Mesendoderm (in vitro differentiated cells): Measurements from ENCODE around the gene LDLRAD4.
"Not testable (repeated sequence)": the region's sequence is repeated elsewhere in the genome, so short reads cannot be mapped to it uniquely, and the experiment has no call there.

ENCODE experiments used
- DNase-seq: peaks from one replicate; pipeline ENCODE4 v3.0.0; 2013
- H2AK5ac ChIP-seq: 2 replicates; pipeline ENCODE4 v1.6.1; 2013; ENCODE audit warnings: low read length, inconsistent platforms
- H2BK120ac ChIP-seq: 2 replicates; pipeline ENCODE4 v1.6.1; 2013; ENCODE audit warnings: low read depth, mild to moderate bottlenecking, low read length, moderate library complexity, mixed read lengths
- H2BK15ac ChIP-seq: replicated peaks from 2 replicates; pipeline ENCODE4 v1.6.1; 2013; ENCODE audit warnings: low read depth, mild to moderate bottlenecking, moderate library complexity
- H2BK5ac ChIP-seq: 2 replicates; pipeline ENCODE4 v1.6.1; 2013; ENCODE audit warnings: low read length, inconsistent platforms
- H3K18ac ChIP-seq: 2 replicates; pipeline ENCODE4 v1.6.1; 2013; ENCODE audit warnings: mild to moderate bottlenecking, low read length, mixed read lengths
- H3K23ac ChIP-seq: one replicate; pipeline ENCODE4 v1.6.1; 2013; ENCODE audit warnings: low read length
- H3K27ac ChIP-seq: 2 replicates; pipeline ENCODE4 v1.5.1; 2013; ENCODE audit warnings: low read depth, mild to moderate bottlenecking, inconsistent platforms, low read length, moderate library complexity
- H3K27me3 ChIP-seq: 2 replicates; pipeline ENCODE4 v1.6.1; 2013; ENCODE audit warnings: low read length, control low read depth, mild to moderate bottlenecking, inconsistent platforms; ENCODE audit not compliant: insufficient read depth, poor library complexity
- H3K36me3 ChIP-seq: 2 replicates; pipeline ENCODE4 v1.6.1; 2013; ENCODE audit warnings: low read length, inconsistent platforms; ENCODE audit not compliant: control insufficient read depth, insufficient read depth
- H3K4ac ChIP-seq: one replicate; pipeline ENCODE4 v1.6.1; 2013; ENCODE audit warnings: low read depth, mild to moderate bottlenecking, low read length, moderate library complexity
- H3K4me1 ChIP-seq: 2 replicates; pipeline ENCODE4 v1.6.1; 2013; ENCODE audit warnings: low read depth, low read length, inconsistent platforms; ENCODE audit not compliant: control insufficient read depth
- H3K4me2 ChIP-seq: 2 replicates; pipeline ENCODE4 v1.6.1; 2013; ENCODE audit warnings: low read length
- H3K4me3 ChIP-seq: 2 replicates; pipeline ENCODE4 v1.5.1; 2013; ENCODE audit warnings: mild to moderate bottlenecking, low read length
- H3K56ac ChIP-seq: one replicate; pipeline ENCODE4 v1.6.1; 2013; ENCODE audit warnings: low read length
- H3K79me1 ChIP-seq: 2 replicates; pipeline ENCODE4 v1.6.1; 2013; ENCODE audit warnings: low read length, inconsistent platforms
- H3K79me2 ChIP-seq: 2 replicates; pipeline ENCODE4 v1.6.1; 2013; ENCODE audit warnings: mild to moderate bottlenecking, low read length; ENCODE audit not compliant: control insufficient read depth, insufficient read depth
- H3K9ac ChIP-seq: 2 replicates; pipeline ENCODE4 v1.6.1; 2013; ENCODE audit warnings: low read length, inconsistent platforms
- H4K5ac ChIP-seq: one replicate; pipeline ENCODE4 v1.6.1; 2013; ENCODE audit warnings: low read length
- H4K8ac ChIP-seq: one replicate; pipeline ENCODE4 v1.6.1; 2013; ENCODE audit warnings: low read depth, mild to moderate bottlenecking, control low read depth, low read length, moderate library complexity
- WGBS: extraction: QIAGEN DNeasy Blood & Tissue Kit; methylation state at CpG from one replicate; pipeline ENCODE4 v1.1.7; 2013; ENCODE audit warnings: low lambda C conversion rate, missing lambda C conversion rate; ENCODE audit not compliant: insufficient coverage; ENCODE audit errors: extremely low coverage; 5-methylcytosine and 5-hydroxymethylcytosine counted together

LDLRAD4 gene

GRCh38 chr18:13339653-13340052 lies 121.1 kb downstream of the LDLRAD4 start:
- WGBS: no CpG with 5 or more reads among the region's 1 CpG
- no peak overlapping the region for H2BK5ac ChIP-seq
- no peaks in the 10 kb centered on the region for H3K36me3 ChIP-seq
- H3K23ac ChIP-seq: no peak overlapping the region
- H3K79me2 ChIP-seq: no peaks in the 10 kb centered on the region
- no peak overlapping the region for H4K5ac ChIP-seq
- H3K56ac ChIP-seq: no peak overlapping the region
- H3K4me1 ChIP-seq: no peaks in the 10 kb centered on the region
- DNase-seq: no peak
- H3K4ac ChIP-seq: no peak overlapping the region
- H3K4me2 ChIP-seq: no peak overlapping the region
- no peaks in the 10 kb centered on the region for H3K79me1 ChIP-seq
- no peak overlapping the region for H3K27ac ChIP-seq
- no peak overlapping the region for H3K9ac ChIP-seq
- no peak overlapping the region for H3K18ac ChIP-seq
- no peak overlapping the region for H2BK120ac ChIP-seq
- no peak overlapping the region for H2AK5ac ChIP-seq
- H4K8ac ChIP-seq: no peak overlapping the region
- H3K27me3 ChIP-seq: no peaks in the 10 kb centered on the region
- H2BK15ac ChIP-seq: no peak overlapping the region
- no peak overlapping the region for H3K4me3 ChIP-seq

DNA sequence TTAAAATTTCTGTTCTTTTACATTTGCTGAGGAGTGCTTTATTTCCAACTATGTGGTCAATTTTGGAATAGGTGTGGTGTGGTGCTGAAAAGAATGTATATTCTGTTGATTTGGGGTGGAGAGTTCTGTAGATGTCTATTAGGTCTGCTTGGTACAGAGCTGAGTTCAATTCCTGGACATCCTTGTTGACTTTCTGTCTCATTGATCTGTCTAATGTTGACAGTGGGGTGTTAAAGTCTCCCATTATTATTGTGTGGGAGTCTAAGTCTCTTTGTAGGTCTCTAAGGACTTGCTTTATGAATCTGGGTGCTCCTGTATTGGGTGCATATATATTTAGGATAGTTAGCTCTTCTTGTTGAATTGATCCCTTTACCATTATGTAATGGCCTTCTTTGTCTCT lies 127.9 kb downstream of the LDLRAD4 start:
- not testable (repeated sequence) for H3K4me1 ChIP-seq, DNase-seq, H3K79me2 ChIP-seq, H3K23ac ChIP-seq, H3K27ac ChIP-seq, H3K4ac ChIP-seq, H3K18ac ChIP-seq, H3K27me3 ChIP-seq, H2BK5ac ChIP-seq, H3K79me1 ChIP-seq, H2BK15ac ChIP-seq, H3K4me2 ChIP-seq, H2BK120ac ChIP-seq, H3K56ac ChIP-seq, H3K9ac ChIP-seq, H3K4me3 ChIP-seq, H4K5ac ChIP-seq, H3K36me3 ChIP-seq, H4K8ac ChIP-seq, H2AK5ac ChIP-seq

DNA sequence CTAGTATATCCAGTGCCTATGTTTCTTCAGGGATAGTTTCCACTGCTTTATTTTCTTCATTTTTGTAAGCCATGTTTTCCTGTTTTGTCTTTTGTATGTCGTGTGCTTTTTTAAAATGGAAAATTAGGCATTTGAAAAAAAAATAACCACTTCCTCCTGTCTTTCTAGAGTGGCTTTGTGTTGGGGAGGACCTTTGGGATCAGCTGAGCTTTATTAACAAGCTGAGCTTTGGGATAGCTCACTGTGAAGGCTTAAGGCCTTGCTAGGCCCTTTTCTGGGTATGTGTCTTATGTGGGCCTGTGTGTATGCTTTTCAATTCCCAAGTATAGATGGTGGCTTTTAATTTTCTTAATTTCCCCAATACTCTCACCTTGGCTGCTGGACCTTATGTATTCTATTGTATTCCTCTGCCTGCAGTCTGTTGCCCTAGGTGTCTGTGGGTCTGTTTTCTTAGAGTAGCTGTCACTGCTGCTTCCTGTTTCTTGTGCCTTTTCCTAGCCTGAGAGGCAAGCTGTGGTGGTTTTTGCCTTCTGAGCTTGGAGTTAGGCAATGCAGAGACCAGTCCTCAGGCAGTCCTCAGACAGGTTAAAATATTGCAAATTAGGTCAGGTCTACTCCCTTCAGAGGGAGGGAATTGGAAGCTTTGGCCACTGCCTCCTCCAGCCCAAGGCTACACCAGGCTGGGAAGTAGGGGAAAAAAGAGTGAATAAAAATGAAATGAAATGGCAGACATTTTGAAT lies 134.7 kb downstream of the LDLRAD4 start:
- H3K27me3 ChIP-seq: no peaks in the 10 kb centered on the region
- no peak overlapping the region for H2BK120ac ChIP-seq
- H3K36me3 ChIP-seq: no peaks in the 10 kb centered on the region
- H3K4ac ChIP-seq: no peak overlapping the region
- H3K18ac ChIP-seq: no peak overlapping the region
- no peak overlapping the region for H4K5ac ChIP-seq
- H3K4me2 ChIP-seq: no peak overlapping the region
- no peaks in the 10 kb centered on the region for H3K79me1 ChIP-seq
- no peak overlapping the region for H4K8ac ChIP-seq
- WGBS: no CpG with 5 or more reads among the region's 1 CpG
- no peak overlapping the region for H2BK15ac ChIP-seq
- no peak overlapping the region for H3K27ac ChIP-seq
- DNase-seq: peak; percentile 50
- H3K23ac ChIP-seq: no peak overlapping the region
- H2BK5ac ChIP-seq: no peak overlapping the region
- H3K9ac ChIP-seq: no peak overlapping the region
- no peaks in the 10 kb centered on the region for H3K79me2 ChIP-seq
- no peak overlapping the region for H3K4me3 ChIP-seq
- no peaks in the 10 kb centered on the region for H3K4me1 ChIP-seq
- no peak overlapping the region for H3K56ac ChIP-seq
- H2AK5ac ChIP-seq: no peak overlapping the region

GRCh38 chr18:13354402-13354801 lies 135.8 kb downstream of the LDLRAD4 start:
- Histone ChIP-seq H3K27ac (no peak overlapping the region), H2BK120ac (no peak overlapping the region), H3K56ac (no peak overlapping the region), H2BK5ac (no peak overlapping the region), H2AK5ac (no peak overlapping the region), H3K4ac (no peak overlapping the region), H3K9ac (no peak overlapping the region), H3K79me2 (no peaks in the 10 kb centered on the region), H4K5ac (no peak overlapping the region), H3K27me3 (no peaks in the 10 kb centered on the region), H3K4me1 (no peaks in the 10 kb centered on the region), H2BK15ac (no peak overlapping the region), H4K8ac (no peak overlapping the region), H3K4me2 (no peak overlapping the region), H3K79me1 (no peaks in the 10 kb centered on the region), H3K18ac (no peak overlapping the region), H3K4me3 (no peak overlapping the region), H3K36me3 (no peaks in the 10 kb centered on the region), H3K23ac (no peak overlapping the region)
- WGBS: no CpG with 5 or more reads among the region's 1 CpG
- DNase-seq: no peak

DNA sequence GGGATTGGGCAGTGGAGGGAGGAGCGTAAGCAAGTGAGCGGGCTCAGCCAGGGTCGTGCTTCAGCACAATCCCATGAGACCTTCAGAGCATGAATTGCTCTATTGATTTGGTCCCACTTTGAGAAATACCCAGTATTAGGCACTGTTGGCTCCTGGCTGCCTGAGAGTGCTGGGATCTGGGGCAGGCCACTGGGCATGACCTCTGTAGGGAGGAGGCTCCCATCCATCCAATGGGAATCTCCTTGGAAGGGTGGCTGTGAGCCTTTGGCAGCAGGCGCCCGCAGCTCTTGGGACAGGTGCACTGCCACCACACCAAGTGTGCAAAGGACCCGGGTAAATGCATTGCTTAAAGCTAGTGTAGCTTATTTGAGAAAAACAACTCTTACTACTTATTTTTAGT lies 137.5 kb downstream of the LDLRAD4 start:
- Histone ChIP-seq H2BK15ac (no peak overlapping the region), H3K27ac (no peak overlapping the region), H3K4me2 (no peak overlapping the region), H3K23ac (no peak overlapping the region), H3K79me2 (no peaks in the 10 kb centered on the region), H3K9ac (no peak overlapping the region), H3K4ac (no peak overlapping the region), H2BK120ac (no peak overlapping the region), H3K36me3 (no peaks in the 10 kb centered on the region), H3K4me3 (no peak overlapping the region), H3K18ac (no peak overlapping the region), H2BK5ac (no peak overlapping the region), H2AK5ac (no peak overlapping the region), H4K5ac (no peak overlapping the region), H3K56ac (no peak overlapping the region), H4K8ac (no peak overlapping the region), H3K79me1 (no peaks in the 10 kb centered on the region), H3K4me1 (no peaks in the 10 kb centered on the region), H3K27me3 (no peaks in the 10 kb centered on the region)
- DNase-seq: no peak
- WGBS: no CpG with 5 or more reads among the region's 6 CpGs

- Histone ChIP-seq H3K27ac (no peak overlapping the region), H2BK120ac (no peak overlapping the region), H2BK15ac (no peak overlapping the region), H3K56ac (no peak overlapping the region), H3K4ac (no peak overlapping the region), H2AK5ac (no peak overlapping the region), H4K8ac (no peak overlapping the region), H2BK5ac (no peak overlapping the region), H3K4me1 (no peaks in the 10 kb centered on the region), H3K79me2 (no peaks in the 10 kb centered on the region), H3K4me2 (no peak overlapping the region), H3K79me1 (no peaks in the 10 kb centered on the region), H3K4me3 (no peak overlapping the region), H3K9ac (no peak overlapping the region), H3K23ac (no peak overlapping the region), H3K36me3 (no peaks in the 10 kb centered on the region), H3K18ac (no peak overlapping the region), H3K27me3 (no peaks in the 10 kb centered on the region), H4K5ac (no peak overlapping the region)
- no peak for DNase-seq
Measured at GRCh38 chr18:13357289-13357688, 138.7 kb downstream of the LDLRAD4 start.
